D721Med (cell line): ENCODE results near the gene GPR153.

ENCODE experiments used
- DNase-seq: peaks from one replicate; pipeline ENCODE4 v3.0.0; 2011; ENCODE audit warnings: low spot score; ENCODE audit not compliant: insufficient read length
- FAIRE-seq: peaks from 2 replicates; lab custom pipeline; 2011; peaks lifted over from hg19 to GRCh38; lab: Jason Lieb, UNC
- TF ChIP-seq, protein P1 (sequence below): IDR thresholded peaks from 2 replicates; pipeline ENCODE4 v1.5.1; 2012; ENCODE audit warnings: mild to moderate bottlenecking, control low read depth; ENCODE audit not compliant: insufficient read depth; ENCODE audit errors: missing control alignments

GPR153 gene

DNA sequence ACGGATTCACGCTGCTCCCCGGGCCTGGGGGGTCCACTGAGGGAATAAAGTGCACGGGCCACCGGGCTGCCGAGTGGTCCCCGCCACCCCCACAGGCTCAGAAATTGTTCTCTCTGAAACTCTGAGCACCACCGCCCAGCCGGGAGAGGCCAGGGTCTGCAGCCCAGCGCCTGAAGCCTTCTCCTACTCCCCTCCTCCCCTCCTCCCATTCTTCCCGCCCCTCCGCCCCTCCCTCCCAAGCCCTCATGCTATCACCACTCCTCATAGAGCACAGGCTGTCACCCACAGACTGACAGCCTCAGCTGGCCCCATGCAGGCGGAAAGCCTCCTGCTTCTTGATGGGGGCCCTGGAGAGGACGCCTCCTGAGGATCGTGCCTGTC, 707 bp upstream of the GPR153 start:
- DNase-seq (no peak), FAIRE-seq (no peak)
- TF ChIP-seq, protein P1, sequence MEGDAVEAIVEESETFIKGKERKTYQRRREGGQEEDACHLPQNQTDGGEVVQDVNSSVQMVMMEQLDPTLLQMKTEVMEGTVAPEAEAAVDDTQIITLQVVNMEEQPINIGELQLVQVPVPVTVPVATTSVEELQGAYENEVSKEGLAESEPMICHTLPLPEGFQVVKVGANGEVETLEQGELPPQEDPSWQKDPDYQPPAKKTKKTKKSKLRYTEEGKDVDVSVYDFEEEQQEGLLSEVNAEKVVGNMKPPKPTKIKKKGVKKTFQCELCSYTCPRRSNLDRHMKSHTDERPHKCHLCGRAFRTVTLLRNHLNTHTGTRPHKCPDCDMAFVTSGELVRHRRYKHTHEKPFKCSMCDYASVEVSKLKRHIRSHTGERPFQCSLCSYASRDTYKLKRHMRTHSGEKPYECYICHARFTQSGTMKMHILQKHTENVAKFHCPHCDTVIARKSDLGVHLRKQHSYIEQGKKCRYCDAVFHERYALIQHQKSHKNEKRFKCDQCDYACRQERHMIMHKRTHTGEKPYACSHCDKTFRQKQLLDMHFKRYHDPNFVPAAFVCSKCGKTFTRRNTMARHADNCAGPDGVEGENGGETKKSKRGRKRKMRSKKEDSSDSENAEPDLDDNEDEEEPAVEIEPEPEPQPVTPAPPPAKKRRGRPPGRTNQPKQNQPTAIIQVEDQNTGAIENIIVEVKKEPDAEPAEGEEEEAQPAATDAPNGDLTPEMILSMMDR = no peak

DNA sequence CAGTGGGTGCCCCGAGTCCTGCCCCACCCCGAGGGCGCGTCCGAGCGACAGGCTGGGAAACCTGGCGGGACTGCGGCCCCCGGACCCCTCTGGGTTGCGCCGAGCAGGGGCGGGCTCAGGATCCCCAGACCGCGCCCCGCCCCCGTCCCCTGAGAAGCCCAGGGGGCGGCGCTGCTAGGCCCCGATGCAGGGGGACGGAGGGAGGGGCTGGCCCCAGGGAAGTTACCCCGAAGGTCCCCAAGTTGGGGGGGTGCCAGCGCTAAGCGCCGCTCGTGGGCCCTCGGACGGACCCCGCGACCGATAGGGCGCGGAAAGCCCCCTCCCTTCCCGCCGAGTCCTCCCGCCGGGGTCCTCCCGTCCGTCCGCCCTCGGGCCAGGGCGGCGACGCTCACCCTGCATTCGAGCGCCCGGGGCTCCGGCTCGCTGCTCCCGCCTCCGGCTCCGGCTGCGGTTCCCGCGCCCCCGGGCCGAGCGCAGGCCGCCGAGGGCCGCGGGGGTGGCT, 414 bp downstream of the GPR153 start:
- no peak for DNase-seq
- TF ChIP-seq, protein P1 = no peak
- FAIRE-seq = no peak

- TF ChIP-seq, protein P1 = no peak
- DNase-seq (no peak), FAIRE-seq (no peak)
These were observed 1.2 kb downstream of the GPR153 start for GRCh38 chr1:6259491-6260362.

- FAIRE-seq (no peak), DNase-seq (no peak)
- TF ChIP-seq, protein P1 = no peak
These were observed 2.2 kb downstream of the GPR153 start for GRCh38 chr1:6258675-6259074.

GRCh38 chr1:6257541-6258069, 3.3 kb downstream of the GPR153 start:
- DNase-seq (no peak), FAIRE-seq (no peak)
- TF ChIP-seq, protein P1 = no peak

DNA sequence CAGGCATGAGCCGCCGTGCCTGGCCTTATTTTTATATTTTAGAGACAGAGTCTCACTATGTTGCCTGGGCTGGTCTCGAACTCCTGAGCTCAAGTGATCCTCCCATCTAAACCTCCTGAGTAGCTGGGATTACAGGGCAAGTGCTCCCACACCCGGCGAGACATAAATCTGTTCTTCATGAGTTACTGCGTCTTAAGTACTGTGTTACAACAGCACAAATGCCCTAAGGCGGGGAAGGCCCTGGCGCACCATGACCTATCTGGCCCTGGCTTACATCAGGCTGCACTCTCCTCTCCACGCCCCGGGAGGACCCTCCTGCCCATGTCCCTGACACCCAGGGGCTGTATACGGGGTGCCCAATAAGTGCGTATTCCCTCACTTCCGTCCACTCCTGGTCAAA, 4.3 kb downstream of the GPR153 start:
- DNase-seq (no peak), FAIRE-seq (no peak)
- TF ChIP-seq, protein P1 = no peak

- DNase-seq (no peak), FAIRE-seq (no peak)
- TF ChIP-seq, protein P1 = no peak
These were observed 6.2 kb downstream of the GPR153 start for GRCh38 chr1:6254691-6255090.
